GM06990 (cell line): ENCODE results near the gene ZNF598.

Source experiments
- DNase-seq: peaks from one replicate; pipeline ENCODE4 v3.0.0-alpha.2; 2011; ENCODE audit not compliant: insufficient read length; ENCODE audit errors: extremely low read depth
- H3K27me3 ChIP-seq: replicated peaks from 2 replicates; pipeline ENCODE4 v1.6.0; 2011; ENCODE audit warnings: low read length; ENCODE audit not compliant: control insufficient read depth, insufficient read depth
- H3K36me3 ChIP-seq: 2 replicates; pipeline ENCODE4 v1.5.1; 2011; ENCODE audit warnings: low read length; ENCODE audit not compliant: control insufficient read depth, insufficient read depth
- H3K4me3 ChIP-seq: replicated peaks from 2 replicates; pipeline ENCODE4 v1.5.1; 2011; ENCODE audit warnings: low read depth, mild to moderate bottlenecking, control low read depth, low read length
- TF ChIP-seq, protein P1 (sequence below): IDR thresholded peaks from 2 replicates; pipeline ENCODE4 v1.5.1; 2011; ENCODE audit warnings: low read length, control low read depth, mild to moderate bottlenecking, inconsistent platforms; ENCODE audit not compliant: insufficient read depth, poor library complexity, severe bottlenecking

Gene ZNF598

DNA sequence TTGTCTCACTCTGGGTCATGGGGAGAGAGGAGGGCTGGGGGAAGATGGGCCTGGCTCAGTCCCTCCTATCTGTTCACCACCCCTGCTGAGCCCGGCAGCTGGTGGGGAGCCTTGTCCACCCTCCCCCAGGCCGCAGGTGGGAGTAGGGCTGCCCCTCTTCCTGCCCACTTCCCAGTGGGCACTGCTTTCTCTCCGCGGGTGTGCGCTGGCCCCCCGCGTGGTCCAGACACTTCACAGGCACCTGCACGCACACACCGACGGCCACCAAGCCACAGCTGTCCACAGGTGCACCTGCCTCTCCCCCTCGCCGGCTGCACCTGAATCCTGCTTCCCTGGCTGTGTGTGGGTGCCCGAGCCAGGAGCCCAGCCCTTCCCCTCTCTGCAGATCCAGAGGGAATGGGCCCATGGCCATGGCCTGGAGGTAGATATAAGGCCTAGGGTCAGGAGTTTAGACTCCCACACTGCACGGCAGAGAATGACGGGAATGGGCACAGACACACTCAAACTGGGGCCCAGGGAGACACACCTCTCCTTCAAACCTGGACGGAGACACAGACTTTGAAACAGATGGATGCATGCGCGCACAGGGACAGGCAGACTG, 19.1 kb upstream of the ZNF598 start:
- Histone ChIP-seq H3K27me3 (peaks cover 12% of the 10 kb centered on the region), H3K4me3 (no peak overlapping the region), H3K36me3 (no peaks in the 10 kb centered on the region)
- DNase-seq = no peak
- TF ChIP-seq, protein P1, sequence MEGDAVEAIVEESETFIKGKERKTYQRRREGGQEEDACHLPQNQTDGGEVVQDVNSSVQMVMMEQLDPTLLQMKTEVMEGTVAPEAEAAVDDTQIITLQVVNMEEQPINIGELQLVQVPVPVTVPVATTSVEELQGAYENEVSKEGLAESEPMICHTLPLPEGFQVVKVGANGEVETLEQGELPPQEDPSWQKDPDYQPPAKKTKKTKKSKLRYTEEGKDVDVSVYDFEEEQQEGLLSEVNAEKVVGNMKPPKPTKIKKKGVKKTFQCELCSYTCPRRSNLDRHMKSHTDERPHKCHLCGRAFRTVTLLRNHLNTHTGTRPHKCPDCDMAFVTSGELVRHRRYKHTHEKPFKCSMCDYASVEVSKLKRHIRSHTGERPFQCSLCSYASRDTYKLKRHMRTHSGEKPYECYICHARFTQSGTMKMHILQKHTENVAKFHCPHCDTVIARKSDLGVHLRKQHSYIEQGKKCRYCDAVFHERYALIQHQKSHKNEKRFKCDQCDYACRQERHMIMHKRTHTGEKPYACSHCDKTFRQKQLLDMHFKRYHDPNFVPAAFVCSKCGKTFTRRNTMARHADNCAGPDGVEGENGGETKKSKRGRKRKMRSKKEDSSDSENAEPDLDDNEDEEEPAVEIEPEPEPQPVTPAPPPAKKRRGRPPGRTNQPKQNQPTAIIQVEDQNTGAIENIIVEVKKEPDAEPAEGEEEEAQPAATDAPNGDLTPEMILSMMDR = no peak

DNA sequence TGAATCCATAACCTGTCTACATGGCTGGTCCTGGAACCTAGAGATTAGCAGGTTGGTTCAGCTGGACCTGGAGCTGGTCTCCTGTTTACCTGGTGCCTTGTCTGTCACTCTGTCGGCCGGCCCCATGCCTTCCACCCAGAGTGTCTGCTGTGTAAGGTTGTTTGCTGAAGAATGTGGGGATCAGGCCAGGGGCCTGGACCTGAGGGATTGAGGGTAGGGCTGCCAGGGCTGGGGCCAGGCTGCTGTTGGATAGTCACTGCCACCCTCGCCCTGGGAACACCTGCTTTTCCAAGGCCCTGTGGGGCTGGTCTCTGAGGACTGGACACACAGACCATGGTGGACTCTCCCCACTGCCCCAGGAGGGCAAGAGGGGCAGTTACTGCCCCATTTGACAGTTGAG, 18.5 kb upstream of the ZNF598 start:
- Histone ChIP-seq H3K36me3 (no peaks in the 10 kb centered on the region), H3K4me3 (no peak overlapping the region), H3K27me3 (peaks cover 12% of the 10 kb centered on the region)
- TF ChIP-seq, protein P1 = no peak
- DNase-seq = no peak

DNA sequence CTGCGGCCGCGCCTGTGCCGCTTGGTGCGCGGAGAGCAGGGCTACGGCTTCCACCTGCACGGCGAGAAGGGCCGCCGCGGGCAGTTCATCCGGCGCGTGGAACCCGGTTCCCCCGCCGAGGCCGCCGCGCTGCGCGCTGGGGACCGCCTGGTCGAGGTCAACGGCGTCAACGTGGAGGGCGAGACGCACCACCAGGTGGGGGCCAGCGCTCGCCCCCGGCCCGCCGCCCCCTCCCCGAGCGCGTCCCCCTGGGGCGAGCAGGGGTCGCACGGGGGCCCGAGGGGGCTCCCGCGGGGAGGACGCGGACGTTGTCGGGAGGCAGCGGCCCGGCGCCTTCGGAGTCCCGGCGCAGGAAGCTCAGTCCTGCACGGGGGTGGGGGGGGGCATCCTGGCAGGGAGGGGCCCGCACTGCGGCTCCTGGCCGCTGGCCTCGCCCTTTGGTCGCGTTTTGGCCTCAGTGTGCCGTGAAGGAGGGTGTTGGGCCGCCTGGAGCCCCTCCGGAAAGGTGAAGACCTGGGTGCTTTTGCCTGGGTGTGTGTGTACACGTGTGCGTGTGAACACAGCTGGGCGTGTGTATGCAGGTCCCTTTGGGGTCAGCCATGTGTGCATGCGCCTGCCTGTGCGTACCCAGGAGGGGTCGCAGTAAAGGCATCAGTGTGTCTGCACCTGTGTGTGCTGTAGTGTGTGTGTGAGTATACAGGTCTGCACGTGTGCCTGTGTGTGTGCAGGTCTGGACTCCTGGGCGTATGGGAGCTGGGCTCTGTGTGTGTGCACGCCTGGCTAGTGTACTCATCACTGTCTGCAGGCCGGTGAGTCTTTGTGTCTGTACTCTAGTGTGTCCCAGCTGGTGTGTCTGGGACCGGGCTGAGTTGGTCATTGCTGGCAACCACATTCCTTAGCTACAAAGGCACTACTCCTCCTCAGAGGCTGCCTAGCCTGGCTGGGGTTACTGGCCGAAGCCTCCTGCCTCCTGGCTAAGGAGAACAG, 17.7 kb upstream of the ZNF598 start:
- peak; percentile 23 for DNase-seq
- TF ChIP-seq, protein P1 = no peak
- H3K4me3 ChIP-seq = peak overlapping the region; percentile 34

DNA sequence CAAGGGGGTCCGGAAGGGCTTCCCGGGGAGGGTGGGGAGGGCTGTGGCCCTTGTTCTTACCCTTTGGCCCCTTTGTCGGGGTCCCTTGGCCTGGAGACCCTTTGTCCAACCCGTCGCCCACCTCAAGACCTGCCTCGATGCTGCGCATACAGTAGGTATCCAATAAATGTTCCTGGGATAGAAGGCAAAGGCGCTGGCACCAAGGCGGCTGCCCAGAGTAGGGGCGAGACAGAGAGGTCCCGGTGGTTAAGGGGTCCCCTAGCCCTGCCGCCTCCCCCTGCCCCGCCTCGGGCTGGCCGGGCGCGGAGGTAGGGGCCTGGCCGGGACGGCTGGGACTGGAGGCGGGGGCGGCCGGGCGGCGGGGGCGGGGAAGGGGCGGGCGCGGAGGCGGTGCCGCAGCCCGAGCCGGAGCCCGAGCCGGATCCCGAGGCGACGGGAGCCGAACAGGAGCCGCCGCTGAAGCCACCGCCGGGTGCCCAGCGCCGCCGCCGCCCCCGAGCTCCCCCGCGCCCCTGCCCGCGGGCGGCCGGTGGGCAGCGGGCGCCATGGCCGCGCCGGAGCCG, 16.9 kb upstream of the ZNF598 start, which contains the start of gene NHERF2:
Gene NHERF2 (plus strand): TSS at position 442 of the 563 bp plus-strand sequence. CDS start 104 bp downstream, at position 546.
- TF ChIP-seq, protein P1 = no peak
- H3K4me3 ChIP-seq = peak within 1 kb of the TSS; percentile 34
- H3K27me3 ChIP-seq = peaks cover 12% of the 10 kb centered on the region
- no peaks in the 10 kb centered on the region for H3K36me3 ChIP-seq
- peak; percentile 15 for DNase-seq

More for the DNA sequence above, 17.7 kb upstream of the ZNF598 start:
- no peaks in the 10 kb centered on the region for H3K36me3 ChIP-seq
- H3K27me3 ChIP-seq = peaks cover 12% of the 10 kb centered on the region

DNA sequence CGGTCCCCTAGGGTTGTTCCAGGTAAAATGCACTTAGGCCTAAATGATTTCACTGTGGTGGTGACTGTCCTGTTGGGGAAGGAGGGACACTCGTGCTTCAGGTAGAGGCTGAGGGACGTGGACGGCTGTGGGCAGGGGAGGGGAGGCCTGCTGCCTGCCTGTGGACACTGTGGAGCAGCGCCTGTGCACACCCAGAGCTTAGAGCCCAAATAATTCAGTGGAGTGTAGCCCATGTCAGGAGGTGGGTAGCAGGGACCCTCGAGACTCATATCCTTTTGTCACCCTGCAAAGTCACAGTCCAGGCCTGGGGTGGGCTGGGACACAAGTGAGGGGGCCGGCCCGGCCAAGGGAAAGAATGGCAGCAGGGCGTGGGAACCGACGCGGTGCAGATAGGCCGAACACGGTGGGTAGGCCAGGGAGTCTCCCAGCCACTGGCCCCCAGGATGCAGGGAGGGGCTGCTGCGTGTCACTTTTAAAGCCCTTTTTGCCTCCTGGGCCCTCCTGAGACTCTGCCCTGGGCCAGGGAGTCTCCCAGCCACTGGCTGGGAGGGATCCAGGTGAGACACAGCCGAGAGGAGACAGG, 16.3 kb upstream of the ZNF598 start:
- Histone ChIP-seq H3K4me3 (no peak overlapping the region), H3K36me3 (no peaks in the 10 kb centered on the region), H3K27me3 (peaks cover 12% of the 10 kb centered on the region)
- TF ChIP-seq, protein P1 = no peak
- DNase-seq = no peak
